ENCODE results near the gene ZNF516.

DNA sequence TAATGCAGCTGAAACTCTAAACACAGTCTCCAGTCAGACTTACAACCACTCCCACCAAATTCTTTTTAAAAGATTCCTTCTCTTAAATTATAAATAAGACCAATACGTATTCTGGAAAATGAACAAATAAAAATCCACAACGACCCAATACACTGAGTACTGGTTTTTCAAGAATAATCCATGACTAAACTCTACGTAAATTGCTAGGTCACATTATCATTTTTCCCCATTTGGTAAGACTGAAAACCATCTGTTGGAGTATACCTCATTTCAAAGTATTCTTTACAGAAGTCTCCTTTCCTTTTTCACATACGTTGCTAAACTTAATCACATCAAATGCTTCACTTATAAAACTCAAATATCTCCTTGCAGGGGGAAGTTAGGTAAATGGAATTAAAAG is 6.0 kb downstream of the ZNF516 start:
- TF ChIP-seq, protein P1, sequence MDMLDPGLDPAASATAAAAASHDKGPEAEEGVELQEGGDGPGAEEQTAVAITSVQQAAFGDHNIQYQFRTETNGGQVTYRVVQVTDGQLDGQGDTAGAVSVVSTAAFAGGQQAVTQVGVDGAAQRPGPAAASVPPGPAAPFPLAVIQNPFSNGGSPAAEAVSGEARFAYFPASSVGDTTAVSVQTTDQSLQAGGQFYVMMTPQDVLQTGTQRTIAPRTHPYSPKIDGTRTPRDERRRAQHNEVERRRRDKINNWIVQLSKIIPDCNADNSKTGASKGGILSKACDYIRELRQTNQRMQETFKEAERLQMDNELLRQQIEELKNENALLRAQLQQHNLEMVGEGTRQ (IDR thresholded peaks at IDR 0.05; ENCODE audit: low read depth, low read length), result no peak
- TF ChIP-seq CTCF (conservative IDR thresholded peaks at IDR 0.05; ENCODE audit: low read depth, low read length) (no peak), POLR2A (IDR thresholded peaks at IDR 0.05; ENCODE audit: low read depth, low read length) (no peak), MAFK (IDR thresholded peaks at IDR 0.05; ENCODE audit: low read depth, low read length) (no peak), SMC3 (IDR thresholded peaks at IDR 0.05; ENCODE audit: low read depth, low read length) (no peak), NFE2L2 (IDR thresholded peaks at IDR 0.05; ENCODE audit: low read depth, low read length) (no peak), BHLHE40 (IDR thresholded peaks at IDR 0.05; ENCODE audit: low read depth, low read length) (no peak), RAD21 (IDR thresholded peaks at IDR 0.05; ENCODE audit: low read length) (no peak), RCOR1 (IDR thresholded peaks at IDR 0.05; ENCODE audit: insufficient replicate concordance, low read length) (no peak), FOS (IDR thresholded peaks at IDR 0.05; ENCODE audit: low read depth, low read length) (no peak), RFX5 (IDR thresholded peaks at IDR 0.05; ENCODE audit: low read depth, low read length) (no peak), CEBPB (IDR thresholded peaks at IDR 0.05; ENCODE audit: low read depth, low read length) (no peak), MAZ (IDR thresholded peaks at IDR 0.05; ENCODE audit: borderline replicate concordance, low read depth, low read length) (no peak)
- TF ChIP-seq, protein P2, sequence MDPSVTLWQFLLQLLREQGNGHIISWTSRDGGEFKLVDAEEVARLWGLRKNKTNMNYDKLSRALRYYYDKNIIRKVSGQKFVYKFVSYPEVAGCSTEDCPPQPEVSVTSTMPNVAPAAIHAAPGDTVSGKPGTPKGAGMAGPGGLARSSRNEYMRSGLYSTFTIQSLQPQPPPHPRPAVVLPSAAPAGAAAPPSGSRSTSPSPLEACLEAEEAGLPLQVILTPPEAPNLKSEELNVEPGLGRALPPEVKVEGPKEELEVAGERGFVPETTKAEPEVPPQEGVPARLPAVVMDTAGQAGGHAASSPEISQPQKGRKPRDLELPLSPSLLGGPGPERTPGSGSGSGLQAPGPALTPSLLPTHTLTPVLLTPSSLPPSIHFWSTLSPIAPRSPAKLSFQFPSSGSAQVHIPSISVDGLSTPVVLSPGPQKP (IDR thresholded peaks at IDR 0.05; ENCODE audit: borderline replicate concordance, low read depth, low read length), result no peak
